Activated CD8-positive, alpha-beta T cell treated with anti-CD3 and anti-CD28 coated beads for 36 hours (primary cell): ENCODE measurements around the gene RPS27. TPM values are rescaled to one million over a fixed set of nuclear protein-coding genes. Genes with fewer than 3 reads are reported as not detected.

Experiments used
- ATAC-seq: fragments of 200-7000 bp; cut with Tn5 transposase; one replicate; pipeline ENCODE4 v1.10.0; 2021; ENCODE audit warnings: mild to moderate bottlenecking, moderate library complexity
- CTCF ChIA-PET: fragments of 350-600 bp; sonication (Branson Sonifier 250); formaldehyde crosslinking; loops from one replicate; lab custom pipeline; 2021; ENCODE audit warnings: antibody characterized with exemption; lab: Charles Lee
- POLR2A ChIA-PET: fragments of 350-600 bp; sonication (Branson Sonifier 250); formaldehyde crosslinking; loops from one replicate; lab custom pipeline; 2021; ENCODE audit warnings: antibody characterized with exemption; lab: Charles Lee
- DNase-seq: peaks from one replicate; pipeline ENCODE4 v3.0.0-alpha.2; 2020
- H3K27ac Mint-ChIP-seq: one replicate; pipeline ENCODE4 v1.8.0; 2021; ENCODE audit warnings: mild to moderate bottlenecking, mixed read lengths
- H3K27me3 Mint-ChIP-seq: one replicate; pipeline ENCODE4 v1.8.0; 2021; ENCODE audit warnings: mixed read lengths
- H3K36me3 Mint-ChIP-seq: one replicate; pipeline ENCODE4 v1.8.0; 2021; ENCODE audit warnings: low read depth, mixed read lengths
- H3K4me1 Mint-ChIP-seq: one replicate; pipeline ENCODE4 v1.8.0; 2021; ENCODE audit warnings: low read depth, mixed read lengths
- H3K4me3 Mint-ChIP-seq: one replicate; pipeline ENCODE4 v1.8.0; 2021; ENCODE audit warnings: mild to moderate bottlenecking, moderate library complexity, mixed read lengths
- H3K9me3 Mint-ChIP-seq: one replicate; pipeline ENCODE4 v1.8.0; 2021; ENCODE audit warnings: mixed read lengths
- intact Hi-C: fragments of 100-400 bp; cut with micrococcal nuclease; formaldehyde crosslinking; loops from one replicate; pipeline ENCODE4 v1.10.0; 2022
- total RNA-seq, 2 experiments: library from RNA; stranded (reverse); gene quantifications; one replicate each; pipeline ENCODE4 v1.2.3, GENCODE V29; 2021
- TF ChIP-seq, protein P1 (sequence below): fragments of 200-600 bp; IDR thresholded peaks from one replicate; pipeline ENCODE4 v1.8.0; 2022; ENCODE audit warnings: antibody characterized with exemption, mild to moderate bottlenecking

Gene RPS27
- total RNA-seq, 2 experiments from 2014 or later, result 1,638 to 1,644 TPM

DNA sequence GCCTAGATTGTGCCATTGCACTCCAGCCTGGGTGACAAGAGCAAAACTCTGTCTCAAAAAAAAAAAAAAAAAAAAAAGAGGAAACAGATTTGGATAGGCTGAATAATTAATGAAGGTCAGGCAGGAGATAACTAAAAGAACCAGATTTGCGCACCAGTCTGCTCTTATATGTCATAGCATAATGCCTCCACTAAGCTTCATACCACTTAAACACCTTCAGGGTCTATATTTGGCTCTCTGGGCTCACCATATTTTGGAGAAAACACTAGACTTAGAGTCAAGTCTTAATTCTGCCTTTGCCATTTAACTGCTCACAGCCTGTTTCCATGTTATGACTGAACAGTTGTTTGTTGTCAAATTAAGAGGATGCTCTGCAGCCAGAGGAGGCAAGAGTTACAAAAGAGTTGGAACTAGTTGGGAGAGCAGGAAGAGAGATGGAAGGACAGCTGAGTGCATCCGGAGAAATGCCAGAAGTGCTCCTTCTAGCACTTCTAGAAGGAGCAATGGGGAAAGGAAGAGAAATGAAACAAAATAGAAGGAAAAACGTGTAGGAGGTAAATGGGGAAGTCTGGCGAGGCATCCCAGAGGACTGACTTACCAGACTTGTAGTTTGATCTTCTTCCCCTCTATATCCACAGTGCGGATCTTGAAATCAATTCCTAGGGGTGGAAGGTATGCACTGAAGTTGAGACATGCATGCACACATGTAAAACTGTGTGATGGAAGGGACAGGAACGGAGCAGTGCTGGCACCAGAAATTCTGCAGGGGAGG lies 6.3 kb upstream of the RPS27 start:
- Mint-ChIP-seq H3K9me3 (no peaks in the 10 kb centered on the region), H3K4me1 (peaks cover 27% of the 10 kb centered on the region), H3K27me3 (no peaks in the 10 kb centered on the region), H3K27ac (no peak overlapping the region), H3K36me3 (peaks cover 13% of the 10 kb centered on the region), H3K4me3 (peak overlapping the region; percentile 1)
- ChIA-PET CTCF (interaction anchor here (1.0 to 5.1 kb wide), 8 partner anchors 9 to 186 kb away, joined by 3 to 73 read pairs (median 30); partner anchors contain the start of genes CREB3L4, DENND4B, JTB and SLC39A1), POLR2A (interaction anchor here (1.2 to 12.7 kb wide), 4 partner anchors 12 to 321 kb away, joined by 3 to 237 read pairs (median 4); partner anchors contain the start of genes CREB3L4 and JTB)
- ATAC-seq, result no peak
- DNase-seq, result no peak
- intact Hi-C loops, result no loop called here
- TF ChIP-seq, protein P1, sequence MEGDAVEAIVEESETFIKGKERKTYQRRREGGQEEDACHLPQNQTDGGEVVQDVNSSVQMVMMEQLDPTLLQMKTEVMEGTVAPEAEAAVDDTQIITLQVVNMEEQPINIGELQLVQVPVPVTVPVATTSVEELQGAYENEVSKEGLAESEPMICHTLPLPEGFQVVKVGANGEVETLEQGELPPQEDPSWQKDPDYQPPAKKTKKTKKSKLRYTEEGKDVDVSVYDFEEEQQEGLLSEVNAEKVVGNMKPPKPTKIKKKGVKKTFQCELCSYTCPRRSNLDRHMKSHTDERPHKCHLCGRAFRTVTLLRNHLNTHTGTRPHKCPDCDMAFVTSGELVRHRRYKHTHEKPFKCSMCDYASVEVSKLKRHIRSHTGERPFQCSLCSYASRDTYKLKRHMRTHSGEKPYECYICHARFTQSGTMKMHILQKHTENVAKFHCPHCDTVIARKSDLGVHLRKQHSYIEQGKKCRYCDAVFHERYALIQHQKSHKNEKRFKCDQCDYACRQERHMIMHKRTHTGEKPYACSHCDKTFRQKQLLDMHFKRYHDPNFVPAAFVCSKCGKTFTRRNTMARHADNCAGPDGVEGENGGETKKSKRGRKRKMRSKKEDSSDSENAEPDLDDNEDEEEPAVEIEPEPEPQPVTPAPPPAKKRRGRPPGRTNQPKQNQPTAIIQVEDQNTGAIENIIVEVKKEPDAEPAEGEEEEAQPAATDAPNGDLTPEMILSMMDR, result no peak

- H3K9me3 Mint-ChIP-seq, result no peaks in the 10 kb centered on the region
- ChIA-PET POLR2A (interaction anchor here (0.7 to 12.7 kb wide), 11 partner anchors 13 to 320 kb away, joined by 3 to 237 read pairs (median 4); partner anchors contain the start of genes CREB3L4, JTB and SLC39A1), CTCF (interaction anchor here (0.9 to 5.1 kb wide), 17 partner anchors 10 to 350 kb away, joined by 3 to 73 read pairs (median 11); partner anchors contain the start of genes CREB3L4, DENND4B, INTS3 and JTB)
- ATAC-seq, result peak; percentile 78
- peak overlapping the region; percentile 85 for H3K4me3 Mint-ChIP-seq
- peaks cover 13% of the 10 kb centered on the region for H3K36me3 Mint-ChIP-seq
- H3K27me3 Mint-ChIP-seq, result no peaks in the 10 kb centered on the region
- TF ChIP-seq, protein P1, result no peak
- H3K27ac Mint-ChIP-seq, result peak overlapping the region; percentile 91
- peak; percentile 83 for DNase-seq
- H3K4me1 Mint-ChIP-seq, result peaks cover 30% of the 10 kb centered on the region
- intact Hi-C loops, result loop anchor here (5.0 kb wide), 1 partner anchor 313 kb away; the partner anchor contains the start of gene ILF2
These were observed 5.1 kb upstream of the RPS27 start for GRCh38 chr1:153985341-153985912.

DNA sequence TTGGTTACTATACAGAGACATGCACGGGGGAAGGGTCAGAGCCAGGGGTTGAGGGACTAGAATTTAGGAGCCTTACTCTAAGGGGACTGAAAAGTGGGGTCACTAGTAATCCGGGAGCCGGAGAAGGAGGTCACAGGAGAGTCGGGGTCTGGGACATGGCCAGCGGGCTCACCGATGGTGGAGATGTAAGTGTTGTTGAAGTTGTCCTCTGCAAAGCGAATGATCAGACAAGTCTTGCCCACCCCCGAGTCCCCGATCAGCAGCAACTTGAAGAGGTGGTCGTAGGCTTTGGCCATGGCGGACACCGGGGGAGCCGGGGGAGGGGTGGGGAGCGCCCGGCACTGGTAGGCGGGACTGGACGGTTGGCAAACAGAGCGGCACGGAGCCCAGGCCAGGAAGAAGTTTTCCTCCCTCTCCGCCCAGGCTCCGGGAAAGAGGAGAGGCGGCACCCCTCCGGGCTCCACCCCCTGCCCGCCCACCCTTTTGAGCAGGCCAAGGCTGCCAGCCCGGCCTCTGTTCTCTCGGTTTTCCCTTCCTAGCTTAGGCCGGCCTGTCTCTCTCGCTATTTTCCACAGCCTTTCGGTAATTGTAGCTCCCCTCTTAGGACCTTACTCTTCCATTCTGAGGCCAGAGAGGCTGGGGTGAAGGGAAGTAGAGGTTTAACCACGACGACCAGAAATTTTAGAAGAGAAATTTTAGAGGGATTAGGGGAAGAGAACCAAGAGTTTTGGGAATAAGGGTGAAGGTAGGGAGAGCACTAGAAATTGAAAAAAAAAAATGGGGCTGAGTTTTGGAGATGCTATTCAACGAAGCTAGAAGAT lies 4.4 kb upstream of the RPS27 start, which contains the start of gene RAB13:
Gene RAB13, minus strand, starts transcription at position 399 of the 821 bp plus-strand sequence. Its CDS starts 103 bp downstream, at position 296.
- H3K4me3 Mint-ChIP-seq, result peak within 1 kb of the TSS; percentile 85
- intact Hi-C loops, result loop anchor here (2.0 to 5.0 kb wide), 2 partner anchors 187 to 314 kb away; partner anchors contain the start of gene ILF2
- DNase-seq (peak; percentile 48), ATAC-seq (peak; percentile 7)
- H3K27me3 Mint-ChIP-seq, result no peaks in the 10 kb centered on the region
- ChIA-PET POLR2A (interaction anchor here (0.8 to 12.7 kb wide), 15 partner anchors 14 to 317 kb away, joined by 3 to 237 read pairs (median 5); partner anchors contain the start of genes CREB3L4, DENND4B, JTB and SLC39A1), CTCF (interaction anchor here (0.6 to 5.1 kb wide), 36 partner anchors 10 to 416 kb away, joined by 3 to 73 read pairs (median 5); partner anchors contain the start of genes CHTOP, CREB3L4, DENND4B and ILF2)
- H3K27ac Mint-ChIP-seq, result peak within 1 kb of the TSS; percentile 91
- H3K4me1 Mint-ChIP-seq, result peaks cover 31% of the 10 kb centered on the region
- H3K36me3 Mint-ChIP-seq, result peaks cover 19% of the 10 kb centered on the region
- TF ChIP-seq, protein P1, result no peak
- no peaks in the 10 kb centered on the region for H3K9me3 Mint-ChIP-seq

- no peaks in the 10 kb centered on the region for H3K27me3 Mint-ChIP-seq
- ChIA-PET POLR2A (interaction anchor here (1.0 to 12.7 kb wide), 7 partner anchors 16 to 196 kb away, joined by 4 to 237 read pairs (median 7); partner anchors contain the start of genes CREB3L4, JTB and SLC39A1), CTCF (interaction anchor here (0.7 to 5.1 kb wide), 26 partner anchors 8 to 354 kb away, joined by 3 to 73 read pairs (median 8); partner anchors contain the start of genes CHTOP, CREB3L4, DENND4B and GATAD2B)
- intact Hi-C loops, result loop anchor here (2.0 to 5.0 kb wide), 2 partner anchors 189 to 315 kb away; partner anchors contain the start of gene ILF2
- H3K4me3 Mint-ChIP-seq, result no peak overlapping the region
- DNase-seq (no peak), ATAC-seq (no peak)
- peaks cover 29% of the 10 kb centered on the region for H3K36me3 Mint-ChIP-seq
- H3K4me1 Mint-ChIP-seq, result peaks cover 37% of the 10 kb centered on the region
- no peaks in the 10 kb centered on the region for H3K9me3 Mint-ChIP-seq
- TF ChIP-seq, protein P1, result no peak
- H3K27ac Mint-ChIP-seq, result peak overlapping the region; percentile 89
These were observed 2.9 kb upstream of the RPS27 start for GRCh38 chr1:153987621-153988020.
